Sigmoid colon (tissue), 4 donors: Measurements from ENCODE around the gene SRBD1.

Experiments used
- EP300 ChIP-seq, 4 donors: sonication (generic); formaldehyde crosslinking; IDR thresholded peaks; one replicate each; pipeline ENCODE4 v1.6.1; 2017; ENCODE audit warnings: antibody characterized with exemption in 4 of 4
- POLR2A ChIP-seq, 2 donors: fragments of 450-650 bp; IDR thresholded peaks; one replicate each; pipeline ENCODE4 v1.6.1; 2016; ENCODE audit warnings: antibody characterized with exemption in 2 of 2, mild to moderate bottlenecking in 2 of 2, moderate library complexity in 2 of 2
- POLR2AphosphoS5 ChIP-seq, 4 donors: sonication (generic); formaldehyde crosslinking; IDR thresholded peaks; one replicate each; pipeline ENCODE4 v1.6.1; 2017; ENCODE audit warnings: antibody characterized with exemption in 4 of 4
- TF ChIP-seq, protein P1 (sequence below), 4 experiments: fragments of 450-650 bp in 3 of 4; fragments of 200-600 bp in 1 of 4; IDR thresholded peaks; one replicate each; pipeline ENCODE4 v1.5.1; 2016 to 2019; ENCODE audit warnings: antibody characterized with exemption in 4 of 4, mild to moderate bottlenecking in 3 of 4, moderate library complexity in 2 of 4

- TF ChIP-seq, protein P1, sequence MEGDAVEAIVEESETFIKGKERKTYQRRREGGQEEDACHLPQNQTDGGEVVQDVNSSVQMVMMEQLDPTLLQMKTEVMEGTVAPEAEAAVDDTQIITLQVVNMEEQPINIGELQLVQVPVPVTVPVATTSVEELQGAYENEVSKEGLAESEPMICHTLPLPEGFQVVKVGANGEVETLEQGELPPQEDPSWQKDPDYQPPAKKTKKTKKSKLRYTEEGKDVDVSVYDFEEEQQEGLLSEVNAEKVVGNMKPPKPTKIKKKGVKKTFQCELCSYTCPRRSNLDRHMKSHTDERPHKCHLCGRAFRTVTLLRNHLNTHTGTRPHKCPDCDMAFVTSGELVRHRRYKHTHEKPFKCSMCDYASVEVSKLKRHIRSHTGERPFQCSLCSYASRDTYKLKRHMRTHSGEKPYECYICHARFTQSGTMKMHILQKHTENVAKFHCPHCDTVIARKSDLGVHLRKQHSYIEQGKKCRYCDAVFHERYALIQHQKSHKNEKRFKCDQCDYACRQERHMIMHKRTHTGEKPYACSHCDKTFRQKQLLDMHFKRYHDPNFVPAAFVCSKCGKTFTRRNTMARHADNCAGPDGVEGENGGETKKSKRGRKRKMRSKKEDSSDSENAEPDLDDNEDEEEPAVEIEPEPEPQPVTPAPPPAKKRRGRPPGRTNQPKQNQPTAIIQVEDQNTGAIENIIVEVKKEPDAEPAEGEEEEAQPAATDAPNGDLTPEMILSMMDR (IDR thresholded peaks at IDR 0.05) = peak; percentile 91 to 99 (median 97)
- TF ChIP-seq EP300 (IDR thresholded peaks at IDR 0.05) (no peak), POLR2AphosphoS5 (IDR thresholded peaks at IDR 0.05) (peak in 1 of 4 donors; percentile 14), POLR2A (IDR thresholded peaks at IDR 0.05) (no peak)
Measured at GRCh38 chr2:45643543-45644542, 32.8 kb upstream of the SRBD1 start.
